Measurements from ENCODE around the gene KCTD19.
A peak's percentile ranks its signal among the peaks of the same experiment; 100 is the strongest.
"Not testable (repeated sequence)": the region's sequence is repeated elsewhere in the genome, so short reads cannot be mapped to it uniquely, and the experiment has no call there.

KCTD19 gene
- 0 reads per million in 3 donors for total RNA-seq

- no peak within 1 kb of the TSS for H3K27ac ChIP-seq (ENCODE audit: insufficient read depth, low read length, poor library complexity, severe bottlenecking)
- no peaks in the 10 kb centered on the region for H3K9me3 ChIP-seq (ENCODE audit: control insufficient read depth, low read length)
- peak in 2 of 3 donors; percentile 4 to 6 for DNase-seq
- no peaks in the 10 kb centered on the region for H3K36me3 ChIP-seq (ENCODE audit: control insufficient read depth, insufficient read depth, low read length)
- H3K27me3 ChIP-seq (replicated peaks; ENCODE audit: control insufficient read depth, insufficient read depth, low read length, poor library complexity, severe bottlenecking), result peaks cover 4% of the 10 kb centered on the region
- peak within 1 kb of the TSS; percentile 39 for H3K4me3 ChIP-seq (ENCODE audit: insufficient read depth, low read depth, low read length, poor library complexity, severe bottlenecking)
- H3K4me1 ChIP-seq (ENCODE audit: control insufficient read depth, insufficient read depth, low read length, poor library complexity, severe bottlenecking), result peaks cover 6% of the 10 kb centered on the region
Observed at GRCh38 chr16:67326472-67327309, at the start of gene KCTD19, which contains the start of gene LRRC36. Gene KCTD19 (minus strand): TSS chr16:67326741. CDS start chr16:67326707, 34 bp downstream. Gene LRRC36 (plus strand): TSS chr16:67326815. CDS start chr16:67326863, 48 bp downstream.

- not testable (repeated sequence) for H3K4me3 ChIP-seq (ENCODE audit: insufficient read depth, low read depth, low read length, poor library complexity, severe bottlenecking); H3K4me1 ChIP-seq (ENCODE audit: control insufficient read depth, insufficient read depth, low read length, poor library complexity, severe bottlenecking); DNase-seq; H3K9me3 ChIP-seq (ENCODE audit: control insufficient read depth, low read length); H3K36me3 ChIP-seq (ENCODE audit: control insufficient read depth, insufficient read depth, low read length); H3K27me3 ChIP-seq (replicated peaks; ENCODE audit: control insufficient read depth, insufficient read depth, low read length, poor library complexity, severe bottlenecking); H3K27ac ChIP-seq (ENCODE audit: insufficient read depth, low read length, poor library complexity, severe bottlenecking)
Observed at GRCh38 chr16:67376012-67376411, 49.5 kb upstream of the KCTD19 start.

- Histone ChIP-seq H3K36me3 (ENCODE audit: control insufficient read depth, insufficient read depth, low read length) (no peaks in the 10 kb centered on the region), H3K27me3 (replicated peaks; ENCODE audit: control insufficient read depth, insufficient read depth, low read length, poor library complexity, severe bottlenecking) (no peaks in the 10 kb centered on the region), H3K9me3 (ENCODE audit: control insufficient read depth, low read length) (no peaks in the 10 kb centered on the region), H3K4me3 (ENCODE audit: insufficient read depth, low read depth, low read length, poor library complexity, severe bottlenecking) (no peak overlapping the region), H3K4me1 (ENCODE audit: control insufficient read depth, insufficient read depth, low read length, poor library complexity, severe bottlenecking) (no peaks in the 10 kb centered on the region), H3K27ac (ENCODE audit: insufficient read depth, low read length, poor library complexity, severe bottlenecking) (no peak overlapping the region)
- DNase-seq, result no peak
Observed at GRCh38 chr16:67372664-67373063, 46.1 kb upstream of the KCTD19 start.

- no peaks in the 10 kb centered on the region for H3K4me1 ChIP-seq (ENCODE audit: control insufficient read depth, insufficient read depth, low read length, poor library complexity, severe bottlenecking)
- DNase-seq, result no peak
- H3K4me3 ChIP-seq (ENCODE audit: insufficient read depth, low read depth, low read length, poor library complexity, severe bottlenecking), result no peak overlapping the region
- no peaks in the 10 kb centered on the region for H3K27me3 ChIP-seq (replicated peaks; ENCODE audit: control insufficient read depth, insufficient read depth, low read length, poor library complexity, severe bottlenecking)
- no peak overlapping the region for H3K27ac ChIP-seq (ENCODE audit: insufficient read depth, low read length, poor library complexity, severe bottlenecking)
- no peaks in the 10 kb centered on the region for H3K9me3 ChIP-seq (ENCODE audit: control insufficient read depth, low read length)
- H3K36me3 ChIP-seq (ENCODE audit: control insufficient read depth, insufficient read depth, low read length), result no peaks in the 10 kb centered on the region
Observed at GRCh38 chr16:67370661-67371060, 44.1 kb upstream of the KCTD19 start.

- H3K36me3 ChIP-seq (ENCODE audit: control insufficient read depth, insufficient read depth, low read length), result no peaks in the 10 kb centered on the region
- no peaks in the 10 kb centered on the region for H3K9me3 ChIP-seq (ENCODE audit: control insufficient read depth, low read length)
- no peak overlapping the region for H3K27ac ChIP-seq (ENCODE audit: insufficient read depth, low read length, poor library complexity, severe bottlenecking)
- no peak for DNase-seq
- no peaks in the 10 kb centered on the region for H3K4me1 ChIP-seq (ENCODE audit: control insufficient read depth, insufficient read depth, low read length, poor library complexity, severe bottlenecking)
- no peaks in the 10 kb centered on the region for H3K27me3 ChIP-seq (replicated peaks; ENCODE audit: control insufficient read depth, insufficient read depth, low read length, poor library complexity, severe bottlenecking)
- H3K4me3 ChIP-seq (ENCODE audit: insufficient read depth, low read depth, low read length, poor library complexity, severe bottlenecking), result no peak overlapping the region
Observed at GRCh38 chr16:67364600-67365235, 38.2 kb upstream of the KCTD19 start.

GRCh38 chr16:67361038-67361437 is 34.5 kb upstream of the KCTD19 start:
- no peaks in the 10 kb centered on the region for H3K4me1 ChIP-seq (ENCODE audit: control insufficient read depth, insufficient read depth, low read length, poor library complexity, severe bottlenecking)
- H3K36me3 ChIP-seq (ENCODE audit: control insufficient read depth, insufficient read depth, low read length), result no peaks in the 10 kb centered on the region
- H3K27ac ChIP-seq (ENCODE audit: insufficient read depth, low read length, poor library complexity, severe bottlenecking), result no peak overlapping the region
- DNase-seq, result no peak
- H3K4me3 ChIP-seq (ENCODE audit: insufficient read depth, low read depth, low read length, poor library complexity, severe bottlenecking), result no peak overlapping the region
- no peaks in the 10 kb centered on the region for H3K27me3 ChIP-seq (replicated peaks; ENCODE audit: control insufficient read depth, insufficient read depth, low read length, poor library complexity, severe bottlenecking)
- H3K9me3 ChIP-seq (ENCODE audit: control insufficient read depth, low read length), result no peaks in the 10 kb centered on the region

GRCh38 chr16:67359540-67360269 is 33.2 kb upstream of the KCTD19 start:
- H3K4me3 ChIP-seq (ENCODE audit: insufficient read depth, low read depth, low read length, poor library complexity, severe bottlenecking); H3K4me1 ChIP-seq (ENCODE audit: control insufficient read depth, insufficient read depth, low read length, poor library complexity, severe bottlenecking); DNase-seq; H3K27ac ChIP-seq (ENCODE audit: insufficient read depth, low read length, poor library complexity, severe bottlenecking); H3K9me3 ChIP-seq (ENCODE audit: control insufficient read depth, low read length); H3K36me3 ChIP-seq (ENCODE audit: control insufficient read depth, insufficient read depth, low read length); H3K27me3 ChIP-seq (replicated peaks; ENCODE audit: control insufficient read depth, insufficient read depth, low read length, poor library complexity, severe bottlenecking): not testable (repeated sequence)

- DNase-seq, result no peak
- Histone ChIP-seq H3K9me3 (ENCODE audit: control insufficient read depth, low read length) (no peaks in the 10 kb centered on the region), H3K27ac (ENCODE audit: insufficient read depth, low read length, poor library complexity, severe bottlenecking) (no peak overlapping the region), H3K27me3 (replicated peaks; ENCODE audit: control insufficient read depth, insufficient read depth, low read length, poor library complexity, severe bottlenecking) (no peaks in the 10 kb centered on the region), H3K36me3 (ENCODE audit: control insufficient read depth, insufficient read depth, low read length) (no peaks in the 10 kb centered on the region), H3K4me1 (ENCODE audit: control insufficient read depth, insufficient read depth, low read length, poor library complexity, severe bottlenecking) (no peaks in the 10 kb centered on the region), H3K4me3 (ENCODE audit: insufficient read depth, low read depth, low read length, poor library complexity, severe bottlenecking) (no peak overlapping the region)
Observed at GRCh38 chr16:67357561-67357960, 31.0 kb upstream of the KCTD19 start.

GRCh38 chr16:67356396-67356795 is 29.9 kb upstream of the KCTD19 start:
- Histone ChIP-seq H3K4me3 (ENCODE audit: insufficient read depth, low read depth, low read length, poor library complexity, severe bottlenecking) (no peak overlapping the region), H3K4me1 (ENCODE audit: control insufficient read depth, insufficient read depth, low read length, poor library complexity, severe bottlenecking) (no peaks in the 10 kb centered on the region), H3K9me3 (ENCODE audit: control insufficient read depth, low read length) (no peaks in the 10 kb centered on the region), H3K36me3 (ENCODE audit: control insufficient read depth, insufficient read depth, low read length) (no peaks in the 10 kb centered on the region), H3K27ac (ENCODE audit: insufficient read depth, low read length, poor library complexity, severe bottlenecking) (no peak overlapping the region), H3K27me3 (replicated peaks; ENCODE audit: control insufficient read depth, insufficient read depth, low read length, poor library complexity, severe bottlenecking) (no peaks in the 10 kb centered on the region)
- DNase-seq, result no peak

- not testable (repeated sequence) for H3K27me3 ChIP-seq (replicated peaks; ENCODE audit: control insufficient read depth, insufficient read depth, low read length, poor library complexity, severe bottlenecking); H3K36me3 ChIP-seq (ENCODE audit: control insufficient read depth, insufficient read depth, low read length); DNase-seq; H3K9me3 ChIP-seq (ENCODE audit: control insufficient read depth, low read length); H3K4me1 ChIP-seq (ENCODE audit: control insufficient read depth, insufficient read depth, low read length, poor library complexity, severe bottlenecking); H3K4me3 ChIP-seq (ENCODE audit: insufficient read depth, low read depth, low read length, poor library complexity, severe bottlenecking); H3K27ac ChIP-seq (ENCODE audit: insufficient read depth, low read length, poor library complexity, severe bottlenecking)
Observed at GRCh38 chr16:67352463-67352862, 25.9 kb upstream of the KCTD19 start.

Measured in effector memory CD4-positive, alpha-beta T cell (primary cell).